Left lobe of liver (tissue), 2 donors: ENCODE results near the gene TBC1D12. TPM values are rescaled to one million over a fixed set of nuclear protein-coding genes. Genes with fewer than 3 reads are reported as not detected.
"Not testable (repeated sequence)": the region's sequence is repeated elsewhere in the genome, so short reads cannot be mapped to it uniquely, and the experiment has no call there.

Source experiments
- ATAC-seq: fragments of 200-7000 bp; cut with Tn5 transposase; one replicate; pipeline ENCODE4 v1.9.1; 2020; ENCODE audit warnings: mild to moderate bottlenecking, moderate library complexity
- DNase-seq: peaks from one replicate; pipeline ENCODE4 v3.0.0-alpha.2; 2020; ENCODE audit warnings: low spot score
- total RNA-seq: library from RNA; stranded (reverse); gene quantifications from one replicate; pipeline ENCODE4 v1.2.1, GENCODE V29; 2021
- donor health status: DM: no; HTN: no; CAD: no; lungs with moderate emphysema.
- donor health status: DM: no; HTN: yes; CAD: no.

The TBC1D12 gene
- total RNA-seq, 1 donor from 2014 or later = 4.5 TPM

DNA sequence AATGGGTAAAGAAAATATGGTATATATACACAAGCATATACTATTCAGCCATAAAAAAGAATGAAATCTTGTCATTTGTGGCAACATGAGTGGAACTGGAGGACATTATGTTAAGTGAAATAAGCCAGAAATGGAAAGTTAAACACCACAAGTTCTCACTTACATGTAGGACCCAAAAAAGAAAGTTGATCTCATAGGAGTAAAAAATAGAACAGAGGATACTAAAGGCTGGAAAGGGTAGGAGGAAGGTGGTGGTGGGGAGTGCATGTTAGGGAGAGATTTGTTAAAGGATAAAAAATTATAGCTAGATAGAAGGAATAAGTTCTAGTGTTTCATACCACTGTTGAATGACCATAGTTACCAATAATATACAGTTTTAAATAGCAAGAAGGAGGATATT is 48.4 kb downstream of the TBC1D12 start:
- no peak for ATAC-seq

GRCh38 chr10:94451883-94452519 is 49.7 kb downstream of the TBC1D12 start:
- DNase-seq (no peak), ATAC-seq (no peak)

More for the DNA sequence above, 48.4 kb downstream of the TBC1D12 start:
- no peak for DNase-seq

- DNase-seq (no peak), ATAC-seq (no peak)
Observed at GRCh38 chr10:94456942-94457341, 54.6 kb downstream of the TBC1D12 start.

DNA sequence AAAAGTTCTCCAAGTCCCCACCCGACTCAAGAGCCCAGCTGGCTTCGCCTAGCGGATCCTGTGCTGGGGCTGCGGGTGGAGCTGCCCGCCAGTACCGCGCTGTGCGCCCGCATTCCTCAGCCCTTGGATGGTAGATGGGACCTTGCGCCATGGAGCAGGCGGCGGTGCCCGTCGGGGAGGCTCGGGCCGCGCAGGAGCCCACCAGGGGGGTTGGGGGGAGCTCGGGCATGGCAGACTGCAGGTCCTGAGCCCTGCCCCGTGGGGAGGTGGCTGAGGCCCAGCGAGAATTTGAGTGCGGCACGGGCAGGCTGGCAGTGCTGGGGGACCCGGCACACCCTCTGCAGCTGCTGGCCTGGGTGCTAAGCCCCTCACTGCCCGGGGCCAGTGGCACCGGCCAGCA is 57.0 kb downstream of the TBC1D12 start:
- no peak for DNase-seq

GRCh38 chr10:94461503-94461902 is 59.2 kb downstream of the TBC1D12 start:
- ATAC-seq (peak; percentile 45), DNase-seq (no peak)

More for the DNA sequence above, 57.0 kb downstream of the TBC1D12 start:
- ATAC-seq = no peak

- no peak for ATAC-seq
- no peak for DNase-seq
Observed at GRCh38 chr10:94462130-94462529, 59.8 kb downstream of the TBC1D12 start.

GRCh38 chr10:94465684-94466083 is 63.3 kb downstream of the TBC1D12 start:
- ATAC-seq (no peak), DNase-seq (no peak)

GRCh38 chr10:94481410-94481809 is 79.1 kb downstream of the TBC1D12 start:
- ATAC-seq (no peak), DNase-seq (no peak)

DNA sequence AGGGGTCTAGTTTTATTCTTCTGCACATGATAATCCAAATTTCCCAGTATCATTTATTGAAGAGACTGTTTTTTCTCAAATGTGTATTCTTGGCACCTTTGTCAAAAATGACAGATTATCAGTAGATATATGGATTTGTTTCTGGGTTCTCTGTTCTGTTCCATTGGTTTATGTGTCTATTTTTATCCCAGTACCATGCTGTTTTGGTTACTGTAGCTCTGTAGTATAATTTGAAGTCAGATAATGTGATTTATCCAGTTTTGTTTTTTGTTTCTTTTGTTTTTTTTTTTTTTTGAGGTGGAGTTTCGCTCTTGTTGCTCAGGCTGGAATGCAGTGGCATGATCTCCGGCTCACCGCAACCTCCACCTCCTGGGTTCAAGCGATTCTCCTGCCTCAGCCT is 81.6 kb downstream of the TBC1D12 start:
- no peak for DNase-seq
- ATAC-seq = no peak

- DNase-seq = no peak
- no peak for ATAC-seq
Observed at GRCh38 chr10:94485094-94485493, 82.8 kb downstream of the TBC1D12 start.

- DNase-seq (no peak), ATAC-seq (no peak)
Observed at GRCh38 chr10:94487575-94487974, 85.2 kb downstream of the TBC1D12 start.

- DNase-seq (no peak), ATAC-seq (peak; percentile 56)
Observed at GRCh38 chr10:94489107-94489506, 86.8 kb downstream of the TBC1D12 start.

- no peak for ATAC-seq
- DNase-seq = no peak
Observed at GRCh38 chr10:94489976-94490788, 87.8 kb downstream of the TBC1D12 start.

GRCh38 chr10:94490789-94491039 is 88.4 kb downstream of the TBC1D12 start:
- no peak for ATAC-seq
- DNase-seq = no peak

- ATAC-seq = no peak
- DNase-seq = no peak
Observed at GRCh38 chr10:94493463-94493862, 91.1 kb downstream of the TBC1D12 start.

DNA sequence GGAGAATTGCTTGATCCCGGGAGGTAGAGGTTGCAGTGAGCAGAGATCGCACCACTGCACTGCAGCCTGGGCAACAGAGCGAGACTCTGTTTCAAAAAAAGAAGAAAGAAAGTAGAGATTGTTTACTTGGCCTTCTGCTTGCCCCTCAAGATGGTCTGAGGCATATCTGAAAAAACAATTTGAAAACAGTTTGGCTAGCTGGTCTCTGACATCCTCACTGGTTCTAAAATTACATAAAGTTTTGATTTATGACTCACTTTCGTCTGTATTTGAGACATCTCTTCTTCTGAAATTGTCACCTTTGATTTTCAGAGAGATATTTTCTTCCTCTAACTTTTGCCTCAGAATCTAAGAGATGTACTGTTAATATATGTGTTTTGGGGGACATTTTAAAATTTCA is 93.7 kb downstream of the TBC1D12 start:
- DNase-seq (no peak), ATAC-seq (no peak)

GRCh38 chr10:94496646-94497045 is 94.3 kb downstream of the TBC1D12 start:
- DNase-seq = no peak
- ATAC-seq = no peak

- ATAC-seq (peak; percentile 54), DNase-seq (no peak)
Observed at GRCh38 chr10:94500063-94500462, 97.7 kb downstream of the TBC1D12 start.

GRCh38 chr10:94521276-94522250 is 119.2 kb downstream of the TBC1D12 start:
- ATAC-seq (no peak), DNase-seq (no peak)

DNA sequence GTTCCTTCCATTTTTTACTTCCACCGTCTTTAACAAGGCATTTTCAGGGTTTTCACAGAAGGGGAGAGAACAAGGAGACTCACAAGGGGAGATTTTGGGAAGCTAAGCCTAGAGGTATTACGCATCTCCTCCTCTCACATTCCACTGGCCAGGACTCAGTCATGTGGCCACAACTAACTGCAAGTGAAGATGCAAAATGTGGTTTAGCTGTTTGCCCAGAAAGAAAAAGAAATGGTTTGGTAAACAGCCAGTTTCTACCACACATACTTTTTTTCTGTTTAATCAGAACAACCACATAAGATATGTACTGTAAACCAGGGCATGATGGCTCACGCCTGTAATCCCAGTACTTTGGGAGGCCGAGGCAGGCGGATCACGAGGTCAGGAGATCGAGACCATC is 121.8 kb downstream of the TBC1D12 start:
- DNase-seq (no peak), ATAC-seq (no peak)

DNA sequence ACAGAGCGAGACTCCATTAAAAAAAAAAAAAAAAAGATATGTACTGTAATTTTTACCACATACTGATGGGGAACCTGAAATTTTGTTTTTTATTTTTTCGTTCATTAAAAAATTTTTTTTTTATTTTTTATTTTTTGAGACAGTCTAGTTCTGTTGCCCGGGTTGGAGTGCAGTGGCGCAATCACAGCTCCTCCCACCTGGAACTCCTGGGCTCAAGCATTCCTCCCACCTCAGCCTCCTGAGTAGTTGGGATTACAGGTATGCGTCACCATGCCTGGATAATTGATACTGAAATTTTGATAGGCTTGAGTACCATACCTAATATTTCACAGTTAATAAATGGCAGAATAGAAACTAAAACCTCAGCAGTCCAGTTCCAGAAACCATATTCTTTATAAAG is 122.4 kb downstream of the TBC1D12 start:
- no peak for DNase-seq

DNA sequence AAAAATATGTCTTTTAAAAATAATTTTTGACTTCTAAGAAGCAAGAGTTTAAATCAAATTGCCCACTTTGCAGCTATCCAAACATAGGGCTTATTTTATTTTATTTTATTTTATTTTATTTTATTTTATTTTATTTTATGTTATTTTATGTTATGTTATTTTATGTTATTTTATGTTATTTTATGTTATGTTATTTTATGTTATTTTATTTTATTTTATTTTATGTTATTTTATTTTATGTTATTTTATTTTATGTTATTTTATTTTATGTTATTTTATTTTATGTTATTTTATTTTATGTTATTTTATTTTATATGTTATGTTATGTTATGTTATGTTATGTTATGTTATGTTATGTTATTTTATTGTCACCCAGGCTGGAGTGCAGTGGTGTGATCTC is 129.2 kb downstream of the TBC1D12 start:
- DNase-seq, ATAC-seq: not testable (repeated sequence)

More for the DNA sequence above, 122.4 kb downstream of the TBC1D12 start:
- no peak for ATAC-seq
